CD4-positive, alpha-beta T cell treated with Interleukin-17A for 4 hours (primary cell): ENCODE measurements around the gene MLX.
"Not testable (repeated sequence)": the region's sequence is repeated elsewhere in the genome, so short reads cannot be mapped to it uniquely, and the experiment has no call there.

Experiments used
- DNase-seq: peaks from one replicate; pipeline ENCODE4 v3.0.0-alpha.2; 2020; ENCODE audit warnings: mixed read lengths

MLX gene

DNA sequence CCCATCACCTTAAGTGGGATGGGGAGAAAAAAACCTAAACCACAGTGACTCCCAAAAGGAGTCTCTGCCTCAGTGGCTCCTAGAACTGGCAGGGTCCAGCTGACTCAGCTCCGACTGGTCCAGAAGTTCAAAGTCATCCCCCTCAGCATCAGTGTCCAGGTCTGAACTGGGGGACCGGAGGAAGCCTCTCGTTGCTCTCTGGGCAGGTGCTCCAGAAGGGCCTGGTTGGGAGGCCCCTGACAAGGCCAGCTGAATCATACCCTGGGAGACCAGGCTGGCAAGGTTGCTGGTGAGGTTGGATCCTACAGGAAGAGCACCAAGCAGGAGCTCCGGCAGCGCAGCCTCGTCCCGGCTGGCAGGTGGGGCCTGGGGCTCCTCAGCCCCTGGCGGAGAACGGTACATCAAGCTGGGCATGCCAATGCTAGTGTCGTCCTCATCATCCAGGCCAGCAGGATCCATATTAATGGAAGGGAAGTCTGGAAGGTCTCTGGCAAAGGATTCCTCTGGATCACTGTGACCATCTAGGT lies 14.9 kb downstream of the MLX start:
- DNase-seq: no peak

DNA sequence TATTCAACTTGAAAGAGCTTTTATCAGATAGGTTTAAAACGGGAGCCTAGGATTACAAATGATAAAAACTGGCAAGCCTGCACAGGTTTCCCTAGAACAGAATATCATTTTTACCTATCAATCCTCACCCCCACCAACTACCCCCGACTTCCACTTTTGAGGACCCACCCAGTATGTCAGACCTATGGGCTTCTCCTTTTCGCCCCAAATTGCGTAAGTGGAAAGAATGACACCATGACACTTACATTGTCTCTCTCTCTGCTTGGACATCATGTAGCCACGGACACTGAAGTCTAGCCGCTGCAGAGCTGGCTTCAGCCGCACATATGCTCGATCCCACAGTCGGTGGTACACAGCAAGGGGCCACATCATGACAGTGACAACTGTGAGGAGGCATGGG lies 18.0 kb downstream of the MLX start:
- DNase-seq: no peak

DNA sequence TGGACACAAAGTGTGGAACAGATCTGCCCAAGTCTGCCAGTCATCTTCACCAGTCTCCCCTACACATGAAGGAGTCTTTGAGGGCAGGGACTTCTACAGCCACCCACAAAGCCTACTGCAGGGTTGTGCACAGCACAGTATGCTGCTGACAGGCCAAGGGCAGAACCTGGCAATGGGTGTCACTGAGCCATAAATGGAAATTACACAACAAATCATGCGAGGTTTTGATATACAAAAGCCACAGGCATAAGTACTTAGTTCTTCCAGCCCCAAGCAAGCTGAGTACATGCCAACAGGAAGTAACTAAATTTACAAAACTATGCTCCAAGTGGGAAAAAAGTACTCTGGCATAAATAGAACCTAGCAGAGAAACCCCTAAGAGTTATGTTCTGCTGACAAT lies 18.5 kb downstream of the MLX start:
- no peak for DNase-seq

DNA sequence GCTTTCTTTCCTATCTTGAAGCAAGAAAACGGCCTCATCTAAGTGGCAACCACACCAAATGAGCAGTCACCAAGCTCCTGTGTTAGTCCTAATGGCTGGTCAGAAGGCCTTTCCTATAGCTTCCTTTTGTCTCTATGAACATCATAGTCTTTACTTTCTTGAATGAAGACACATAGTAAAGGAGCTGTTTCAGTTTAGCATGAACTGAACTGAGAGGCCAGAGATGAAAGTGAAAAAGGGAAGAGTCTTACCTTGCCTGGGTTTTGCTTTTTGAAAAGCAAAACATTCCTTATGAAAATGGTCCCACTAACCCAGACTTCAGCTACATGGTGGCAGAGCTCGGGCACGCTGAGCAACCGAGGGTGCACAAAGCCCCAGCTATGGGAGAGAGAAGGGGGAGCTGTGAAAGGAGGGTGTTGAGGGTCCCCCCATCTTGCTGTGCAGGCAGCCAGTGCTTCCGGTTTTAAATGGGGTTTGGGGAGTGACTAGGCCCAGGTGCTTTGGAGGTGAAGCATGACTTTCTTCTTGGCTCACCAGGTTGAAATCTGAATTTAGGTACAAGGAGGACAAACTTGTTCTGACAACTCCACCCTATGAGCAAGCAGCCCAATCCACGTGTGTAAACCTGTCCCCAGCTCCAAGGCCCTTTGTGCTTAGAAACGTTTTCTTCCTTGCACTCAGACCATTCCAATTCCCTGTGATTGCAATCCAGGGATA lies 19.8 kb downstream of the MLX start:
- no peak for DNase-seq

DNA sequence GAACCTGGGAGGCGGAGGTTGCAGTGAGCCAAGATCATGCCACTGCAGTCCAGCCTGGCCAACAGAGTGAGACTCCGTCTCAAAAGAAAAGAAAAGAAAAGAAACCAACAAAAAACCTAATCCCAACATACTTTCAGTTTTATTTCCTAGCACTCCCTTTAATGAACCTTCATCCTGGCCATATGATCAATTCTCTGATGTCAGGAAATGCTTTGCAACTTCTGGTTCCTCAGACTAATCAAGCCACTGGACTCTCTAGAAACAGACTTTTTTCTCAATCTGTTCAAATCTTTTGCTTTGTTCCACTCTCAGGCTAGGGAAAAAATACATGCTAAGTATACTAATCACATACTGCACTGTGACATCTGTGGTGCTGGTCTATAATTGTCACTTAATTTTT lies 24.0 kb downstream of the MLX start:
- no peak for DNase-seq

DNA sequence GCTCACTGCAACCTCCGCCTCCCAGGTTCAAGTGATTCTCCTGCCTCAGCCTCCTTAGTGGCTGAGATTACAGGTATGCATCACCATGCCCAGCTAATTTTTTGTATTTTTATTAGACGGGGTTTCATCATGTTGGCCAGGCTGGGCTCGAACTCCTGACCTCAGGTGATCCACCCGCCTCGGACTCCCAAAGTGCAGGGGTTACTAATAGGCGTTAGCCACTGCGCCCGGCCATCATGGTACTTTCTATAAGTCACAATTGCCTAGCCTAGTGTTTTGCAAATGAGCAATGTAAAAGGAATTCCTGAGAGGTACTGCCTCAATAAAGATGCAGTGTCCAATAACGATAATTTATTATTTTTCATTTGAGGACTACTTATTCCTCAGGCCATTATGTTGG lies 24.5 kb downstream of the MLX start:
- DNase-seq: no peak

DNA sequence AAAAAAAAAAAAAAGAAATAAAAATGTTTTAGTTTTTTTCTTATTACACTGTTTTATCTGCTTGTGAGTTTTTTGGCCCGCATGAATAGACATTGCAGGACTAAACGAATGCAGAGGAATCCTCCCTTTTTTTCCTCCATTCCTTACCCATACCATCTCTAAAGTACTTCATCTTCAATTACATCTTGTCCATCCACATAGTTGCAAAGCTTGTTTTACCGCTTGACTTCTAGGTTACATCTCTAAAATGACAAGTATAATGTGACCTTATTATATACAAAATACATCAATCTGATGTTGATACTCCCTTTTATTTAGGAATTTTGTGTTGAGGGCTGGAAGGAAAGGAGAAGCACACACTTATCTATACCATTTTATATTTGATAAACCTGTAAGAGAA lies 29.5 kb downstream of the MLX start:
- DNase-seq: no peak

DNA sequence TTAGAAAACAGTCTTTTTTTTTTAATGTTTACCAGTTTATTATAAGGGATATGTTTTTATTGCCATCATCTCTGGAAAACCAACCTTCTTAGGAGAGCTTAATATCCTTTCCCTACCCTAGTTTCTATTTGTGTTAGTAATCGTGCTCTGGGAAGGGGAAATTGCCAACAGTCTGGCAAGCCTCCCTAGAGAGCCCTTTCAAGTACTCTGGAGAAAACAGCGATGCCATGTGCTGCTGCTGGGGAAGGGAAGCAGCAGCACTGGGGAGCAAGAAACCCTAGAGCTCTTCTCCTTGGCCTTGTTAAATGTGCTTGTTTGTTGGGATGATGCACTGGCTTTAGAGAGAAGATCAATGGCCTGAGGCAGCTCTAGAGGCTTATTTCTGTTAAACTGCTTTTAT lies 32.0 kb downstream of the MLX start:
- DNase-seq: no peak

DNA sequence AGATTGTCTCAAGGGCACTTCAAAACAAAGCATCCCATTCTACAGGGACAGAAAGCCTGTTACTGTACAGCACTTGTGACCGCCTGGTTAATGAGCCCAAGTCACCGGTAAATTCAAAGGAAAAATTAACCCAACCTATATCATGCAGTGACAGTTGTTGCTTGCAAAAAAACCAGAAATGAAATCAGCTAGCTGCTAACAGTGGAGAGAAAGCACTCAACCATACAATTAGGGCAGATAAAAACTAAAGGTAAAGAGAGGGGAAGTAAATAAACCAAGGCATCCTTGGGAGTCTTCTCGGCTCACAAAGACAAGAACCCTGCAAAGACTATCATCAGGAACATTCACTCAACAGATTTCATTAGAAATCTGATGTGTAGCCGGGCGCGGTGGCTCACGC lies 36.4 kb downstream of the MLX start:
- no peak for DNase-seq

DNA sequence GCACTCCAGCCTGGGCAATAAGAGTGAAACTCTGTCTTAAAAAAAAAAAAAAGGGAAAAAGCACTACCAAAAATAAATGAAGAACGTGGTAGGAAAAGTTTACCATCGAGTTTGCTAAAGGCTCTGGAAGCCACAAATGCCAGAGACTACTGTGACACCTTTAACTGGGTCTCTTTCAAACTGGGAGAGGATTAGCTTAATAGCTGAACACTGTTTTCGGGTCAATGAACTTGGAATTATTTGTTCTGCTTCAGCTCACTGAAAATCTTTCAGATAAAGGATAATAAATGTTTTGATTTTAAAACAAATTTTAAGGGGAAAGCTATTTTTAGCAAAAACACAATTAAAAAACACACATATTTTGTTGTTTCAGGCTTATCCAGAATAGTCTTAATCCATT lies 40.9 kb downstream of the MLX start:
- no peak for DNase-seq

DNA sequence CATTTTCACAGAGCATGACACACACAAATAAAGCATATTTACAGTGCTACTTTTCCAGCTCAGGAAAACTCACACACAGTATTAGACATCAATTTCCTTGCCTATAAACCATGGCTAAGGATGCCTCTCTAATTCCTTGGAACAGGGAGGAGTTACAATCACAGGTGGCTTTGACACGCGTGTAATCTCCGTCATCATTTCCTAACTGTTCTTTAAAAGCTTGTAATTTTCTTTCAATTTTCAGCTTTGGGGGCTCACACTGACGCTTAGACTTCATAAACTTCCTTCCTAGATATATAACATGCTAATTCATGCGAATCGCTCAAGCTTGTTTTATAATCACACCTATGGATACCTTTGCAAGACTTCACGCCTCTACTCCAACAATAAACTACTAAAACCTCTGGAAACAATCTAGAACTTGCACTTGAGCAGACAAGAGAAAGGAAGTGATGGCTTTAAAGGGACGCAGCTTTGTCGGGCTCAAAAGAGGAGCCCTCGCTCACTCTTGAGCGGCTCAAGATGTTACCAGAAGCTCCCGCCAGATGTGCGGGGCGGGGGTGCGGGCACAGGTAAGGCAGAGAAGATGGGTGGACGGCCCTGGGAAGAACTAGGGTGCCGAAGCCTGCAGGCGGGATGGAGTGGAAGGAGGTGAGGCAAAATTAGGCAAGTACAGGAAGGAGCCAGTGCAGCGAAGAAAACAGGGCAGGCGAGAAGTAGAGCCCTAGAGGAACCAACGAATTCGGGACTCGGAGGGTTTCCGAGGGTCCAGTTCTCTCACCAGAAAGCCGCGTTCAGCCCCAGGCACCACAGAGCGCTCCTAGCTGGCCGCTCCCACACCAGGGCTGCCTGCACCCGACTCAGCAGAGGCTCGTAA lies 41.6 kb downstream of the MLX start:
- DNase-seq: peak; percentile 39

DNA sequence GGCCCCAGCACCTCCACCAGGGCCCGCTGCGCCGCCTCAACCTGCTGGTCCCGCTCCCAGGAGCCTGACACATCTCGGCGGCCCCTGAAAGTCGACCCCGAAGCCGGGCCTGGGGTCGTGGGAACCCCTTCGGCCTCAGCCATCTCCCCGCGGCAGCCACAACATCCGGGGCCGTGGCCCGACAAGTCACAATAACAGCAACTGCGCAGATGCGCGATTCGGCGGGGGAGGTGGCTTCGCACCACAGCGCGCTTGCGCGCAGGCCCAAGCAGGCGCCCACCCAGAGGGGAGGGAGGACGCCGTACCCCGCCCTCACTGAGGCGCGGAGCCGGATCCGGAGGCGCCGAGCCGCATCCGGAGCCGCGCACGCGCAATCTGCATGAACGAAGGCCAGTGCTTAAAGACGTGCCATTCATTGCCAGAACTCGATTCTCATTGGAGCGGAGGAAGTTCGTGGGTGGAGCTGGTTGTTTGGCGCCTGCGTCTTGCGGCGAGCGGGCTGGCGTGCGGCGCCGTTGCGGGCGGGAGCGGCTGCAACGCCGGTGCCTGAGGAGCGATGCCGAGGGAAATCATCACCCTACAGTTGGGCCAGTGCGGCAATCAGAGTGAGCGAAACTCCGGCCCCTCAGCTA lies 42.4 kb downstream of the MLX start, which contains the start of the genes RETREG3 and TUBG1:
Gene RETREG3 (minus strand): TSS at position 193 of the 632 bp plus-strand sequence. CDS start 50 bp downstream, at position 143.
Gene TUBG1 (plus strand): TSS at position 502 of the 632 bp plus-strand sequence. CDS start 55 bp downstream, at position 557.
- DNase-seq: peak; percentile 100

DNA sequence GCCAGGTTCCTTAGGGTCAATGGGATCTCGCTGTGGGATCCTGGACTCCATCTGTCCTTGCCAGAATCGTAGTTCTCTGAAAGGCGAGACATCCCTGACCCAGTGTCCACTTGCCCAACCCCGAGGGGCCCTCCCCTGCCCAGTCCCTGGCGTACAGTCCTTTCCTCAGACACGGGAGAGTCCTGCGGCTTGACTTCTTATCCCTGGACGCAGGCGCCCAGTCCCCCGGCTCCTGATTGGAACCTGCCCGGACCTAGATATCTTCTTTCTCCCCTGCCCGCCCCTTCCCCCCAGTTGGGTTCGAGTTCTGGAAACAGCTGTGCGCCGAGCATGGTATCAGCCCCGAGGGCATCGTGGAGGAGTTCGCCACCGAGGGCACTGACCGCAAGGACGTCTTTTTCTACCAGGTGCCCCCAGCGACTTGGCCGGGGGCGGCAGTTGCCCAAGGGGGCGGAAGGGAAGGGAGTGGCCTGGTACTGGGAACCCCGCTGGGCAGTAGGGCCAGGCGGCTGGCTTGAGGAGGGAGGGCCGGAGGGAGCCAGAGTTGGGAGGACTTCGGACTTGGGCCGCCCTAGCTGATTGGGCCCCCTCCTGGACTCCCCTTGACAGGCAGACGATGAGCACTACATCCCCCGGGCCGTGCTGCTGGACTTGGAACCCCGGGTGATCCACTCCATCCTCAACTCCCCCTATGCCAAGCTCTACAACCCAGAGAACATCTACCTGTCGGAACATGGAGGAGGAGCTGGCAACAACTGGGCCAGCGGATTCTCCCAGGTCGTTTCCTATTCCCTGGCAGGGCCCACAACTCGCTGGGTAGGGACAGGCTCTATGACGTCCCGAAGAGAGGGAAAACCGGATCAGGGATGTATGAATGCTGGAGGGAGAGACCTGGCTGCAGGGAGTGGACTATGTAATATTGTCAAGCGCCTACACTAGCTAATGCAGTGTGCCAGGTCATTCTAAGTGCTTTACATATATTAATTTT lies 43.2 kb downstream of the MLX start:
- DNase-seq: peak; percentile 17

DNA sequence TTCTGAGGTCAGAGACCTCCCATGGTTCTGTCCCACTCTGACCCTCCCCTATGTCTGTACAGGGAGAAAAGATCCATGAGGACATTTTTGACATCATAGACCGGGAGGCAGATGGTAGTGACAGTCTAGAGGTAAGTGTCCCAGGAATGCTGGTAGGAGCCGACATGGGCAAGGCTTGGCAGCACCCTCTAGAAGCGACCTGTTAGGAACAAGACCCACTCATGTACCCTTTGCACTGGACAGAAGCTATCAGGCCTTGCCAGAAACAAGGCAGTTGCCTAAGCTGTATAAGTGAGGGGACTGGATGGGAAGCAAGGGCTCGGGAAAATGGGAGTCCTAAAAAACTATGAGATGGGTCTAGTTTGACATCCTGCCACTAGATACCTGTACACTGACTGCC lies 45.1 kb downstream of the MLX start:
- no peak for DNase-seq

DNA sequence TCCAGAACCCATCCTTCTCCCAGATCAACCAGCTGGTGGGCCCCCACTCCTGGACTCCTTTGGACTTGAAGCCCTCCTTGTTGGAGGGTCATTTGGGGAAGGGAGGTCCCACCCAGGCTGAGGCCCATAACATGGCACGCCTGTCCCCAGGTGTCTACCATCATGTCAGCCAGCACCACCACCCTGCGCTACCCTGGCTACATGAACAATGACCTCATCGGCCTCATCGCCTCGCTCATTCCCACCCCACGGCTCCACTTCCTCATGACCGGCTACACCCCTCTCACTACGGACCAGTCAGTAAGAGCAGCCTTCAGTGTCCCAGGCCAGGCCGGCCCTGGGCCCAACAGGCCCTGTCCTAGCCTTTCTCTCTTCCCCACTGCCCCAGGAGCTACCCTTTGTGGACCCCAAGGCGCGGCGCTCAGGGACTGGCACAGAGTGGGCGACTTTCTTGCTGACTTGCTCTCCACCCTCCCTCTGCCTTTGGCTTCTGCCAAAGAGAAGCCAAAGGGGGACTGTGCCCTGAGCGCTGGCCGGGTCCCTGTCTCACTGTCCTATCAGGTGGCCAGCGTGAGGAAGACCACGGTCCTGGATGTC lies 46.9 kb downstream of the MLX start:
- no peak for DNase-seq

DNA sequence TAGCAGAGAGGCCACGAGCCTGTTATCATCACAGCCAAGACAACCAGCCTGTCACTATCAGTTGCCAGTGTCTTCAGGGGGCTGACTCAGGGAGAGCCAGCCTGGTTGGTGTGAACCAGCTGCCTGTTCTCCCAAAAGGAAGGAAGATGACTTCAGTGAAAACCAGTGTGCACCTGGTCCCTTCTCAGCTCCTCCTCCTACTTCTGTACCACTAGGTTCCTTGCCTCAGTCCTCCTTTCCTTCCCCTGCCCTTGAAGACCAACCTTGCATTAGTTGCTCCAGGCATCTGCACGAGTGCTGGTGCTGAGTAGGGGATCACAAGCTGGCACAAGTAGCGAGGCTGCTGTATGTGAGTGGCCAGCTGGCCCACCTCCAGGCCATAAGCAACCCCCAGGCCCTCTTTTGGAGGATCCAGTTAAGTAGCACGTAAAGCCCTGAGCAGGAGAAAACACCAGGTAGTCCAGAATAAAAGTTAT lies 51.1 kb downstream of the MLX start:
- no peak for DNase-seq

DNA sequence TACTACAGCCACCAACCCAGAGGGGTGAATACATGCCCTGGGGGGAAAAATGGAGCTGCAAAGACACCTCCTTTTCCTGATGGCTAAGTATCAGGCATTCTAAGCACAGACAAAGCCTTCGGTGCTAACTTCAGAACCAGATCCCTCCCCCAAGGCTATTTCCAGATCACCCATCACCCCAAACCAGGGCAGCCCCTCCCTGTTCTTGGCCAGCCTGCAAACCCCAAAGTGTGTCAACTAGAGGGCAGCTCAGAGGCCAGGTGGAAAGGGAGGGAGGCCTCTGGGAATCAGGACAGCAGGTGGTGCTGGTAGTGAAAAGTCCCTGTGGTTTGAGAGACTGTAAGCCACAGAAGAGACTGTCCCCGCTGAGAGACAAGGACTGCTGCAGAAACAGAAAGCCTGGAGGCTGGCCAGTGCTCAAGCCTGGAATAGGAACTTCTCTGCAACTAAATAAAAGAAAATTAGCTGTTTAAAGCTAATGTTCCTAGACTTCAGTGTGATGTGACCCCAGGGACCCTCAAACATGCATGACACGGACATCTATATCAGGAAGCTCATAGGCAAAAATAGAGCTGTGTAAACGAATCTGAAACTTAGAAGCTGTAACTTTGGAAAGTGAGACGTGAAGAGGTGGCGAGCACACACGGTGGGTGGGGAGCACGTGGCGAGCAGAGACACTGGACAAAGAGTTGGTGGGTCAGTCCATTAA lies 51.7 kb downstream of the MLX start:
- no peak for DNase-seq

DNA sequence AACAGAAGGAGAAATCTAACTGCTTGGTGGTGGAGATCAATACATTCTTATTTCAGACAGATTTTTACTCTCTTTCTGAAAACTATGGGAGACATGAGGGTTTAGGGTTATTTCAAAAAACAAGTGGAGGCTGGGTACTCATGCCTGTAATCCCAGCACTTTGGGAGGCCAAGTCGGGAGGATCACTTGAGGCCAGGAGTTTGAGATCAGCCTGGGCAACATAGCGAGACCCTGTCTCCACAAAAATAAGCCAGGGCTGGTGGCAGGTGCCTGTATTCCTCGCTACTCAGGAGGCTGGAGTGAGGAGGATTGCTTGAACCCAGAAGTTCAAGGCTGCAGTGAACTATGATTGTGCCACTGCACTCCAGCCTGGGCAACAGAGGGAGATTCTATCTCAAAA lies 55.1 kb downstream of the MLX start:
- DNase-seq: not testable (repeated sequence)
